ENCODE data around the gene PM20D1.

DNA sequence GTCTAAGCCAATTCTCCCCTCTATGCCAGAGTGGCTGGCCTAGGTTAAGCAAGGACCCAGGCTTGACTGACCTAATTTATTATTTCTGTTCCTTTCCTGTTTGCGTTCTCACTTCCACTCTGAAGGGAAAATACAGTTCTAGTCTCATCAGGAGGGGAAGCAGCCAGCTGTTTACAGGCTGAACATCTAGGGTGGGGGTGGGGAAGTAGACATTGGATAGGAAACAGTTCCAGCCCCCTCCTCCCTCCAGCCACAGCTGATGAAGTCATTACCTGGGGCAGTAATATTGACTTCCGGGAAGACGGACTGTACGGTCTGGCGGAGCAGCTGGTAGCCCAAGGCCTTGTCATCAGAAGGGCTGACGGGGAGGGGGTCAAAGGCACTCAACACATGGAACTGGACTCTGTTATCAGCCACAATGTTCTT, 17.6 kb downstream of the PM20D1 start:
- TF ChIP-seq POLR2AphosphoS5 (IDR thresholded peaks at IDR 0.05; ENCODE audit: low read depth, low read length) (no peak), SIN3A (IDR thresholded peaks at IDR 0.05; ENCODE audit: borderline replicate concordance, insufficient read depth, low read length) (no peak), TAF1 (IDR thresholded peaks at IDR 0.05; ENCODE audit: borderline replicate concordance, insufficient read depth, low read length) (no peak)
- TF ChIP-seq, protein P1, sequence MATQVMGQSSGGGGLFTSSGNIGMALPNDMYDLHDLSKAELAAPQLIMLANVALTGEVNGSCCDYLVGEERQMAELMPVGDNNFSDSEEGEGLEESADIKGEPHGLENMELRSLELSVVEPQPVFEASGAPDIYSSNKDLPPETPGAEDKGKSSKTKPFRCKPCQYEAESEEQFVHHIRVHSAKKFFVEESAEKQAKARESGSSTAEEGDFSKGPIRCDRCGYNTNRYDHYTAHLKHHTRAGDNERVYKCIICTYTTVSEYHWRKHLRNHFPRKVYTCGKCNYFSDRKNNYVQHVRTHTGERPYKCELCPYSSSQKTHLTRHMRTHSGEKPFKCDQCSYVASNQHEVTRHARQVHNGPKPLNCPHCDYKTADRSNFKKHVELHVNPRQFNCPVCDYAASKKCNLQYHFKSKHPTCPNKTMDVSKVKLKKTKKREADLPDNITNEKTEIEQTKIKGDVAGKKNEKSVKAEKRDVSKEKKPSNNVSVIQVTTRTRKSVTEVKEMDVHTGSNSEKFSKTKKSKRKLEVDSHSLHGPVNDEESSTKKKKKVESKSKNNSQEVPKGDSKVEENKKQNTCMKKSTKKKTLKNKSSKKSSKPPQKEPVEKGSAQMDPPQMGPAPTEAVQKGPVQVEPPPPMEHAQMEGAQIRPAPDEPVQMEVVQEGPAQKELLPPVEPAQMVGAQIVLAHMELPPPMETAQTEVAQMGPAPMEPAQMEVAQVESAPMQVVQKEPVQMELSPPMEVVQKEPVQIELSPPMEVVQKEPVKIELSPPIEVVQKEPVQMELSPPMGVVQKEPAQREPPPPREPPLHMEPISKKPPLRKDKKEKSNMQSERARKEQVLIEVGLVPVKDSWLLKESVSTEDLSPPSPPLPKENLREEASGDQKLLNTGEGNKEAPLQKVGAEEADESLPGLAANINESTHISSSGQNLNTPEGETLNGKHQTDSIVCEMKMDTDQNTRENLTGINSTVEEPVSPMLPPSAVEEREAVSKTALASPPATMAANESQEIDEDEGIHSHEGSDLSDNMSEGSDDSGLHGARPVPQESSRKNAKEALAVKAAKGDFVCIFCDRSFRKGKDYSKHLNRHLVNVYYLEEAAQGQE (IDR thresholded peaks at IDR 0.05; ENCODE audit: insufficient read depth in 1 of 2, low read depth in 2 of 2, low read length in 2 of 2): no peak

Data from PFSK-1 (cell line).